M059J (cell line): ENCODE data around the gene RAB4A. TPM values are rescaled to one million over a fixed set of nuclear protein-coding genes. Genes with fewer than 3 reads are reported as not detected.
A peak's percentile ranks its signal among the peaks of the same experiment; 100 is the strongest.
"Not testable (repeated sequence)": the region's sequence is repeated elsewhere in the genome, so short reads cannot be mapped to it uniquely, and the experiment has no call there.

ENCODE experiments used
- DNase-seq: peaks from one replicate; pipeline ENCODE4 v3.0.0-alpha.2; 2012; ENCODE audit warnings: low read depth
- total RNA-seq: library from RNA; depleted of rRNA; stranded (reverse); fragments of >200 nt; shearing (Covaris generic); gene quantifications from 2 replicates; pipeline ENCODE4 v1.2.3, GENCODE V29; 2014

RAB4A gene
- total RNA-seq, 1 experiment from 2014 or later = 18.5 TPM

DNA sequence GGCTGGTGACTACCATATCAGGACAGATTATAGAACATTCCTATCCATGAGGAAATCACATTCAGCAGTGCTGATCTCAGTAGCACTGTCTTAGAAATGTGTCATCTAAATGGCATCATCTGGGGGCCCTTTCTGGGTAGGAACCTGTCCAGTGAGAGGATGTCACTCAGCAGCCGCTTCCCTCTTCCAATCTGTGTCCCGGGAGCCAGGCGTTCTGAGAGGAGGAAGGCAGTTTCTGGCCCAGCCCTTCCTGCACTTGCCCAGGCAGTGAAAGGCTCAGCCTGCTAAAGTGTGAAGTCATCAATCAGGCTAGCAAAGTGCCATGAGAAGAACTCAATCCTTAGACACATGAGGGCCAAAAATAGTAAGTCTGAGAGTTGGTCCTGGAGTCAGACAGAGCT, 25.6 kb downstream of the RAB4A start:
- DNase-seq = peak; percentile 15

DNA sequence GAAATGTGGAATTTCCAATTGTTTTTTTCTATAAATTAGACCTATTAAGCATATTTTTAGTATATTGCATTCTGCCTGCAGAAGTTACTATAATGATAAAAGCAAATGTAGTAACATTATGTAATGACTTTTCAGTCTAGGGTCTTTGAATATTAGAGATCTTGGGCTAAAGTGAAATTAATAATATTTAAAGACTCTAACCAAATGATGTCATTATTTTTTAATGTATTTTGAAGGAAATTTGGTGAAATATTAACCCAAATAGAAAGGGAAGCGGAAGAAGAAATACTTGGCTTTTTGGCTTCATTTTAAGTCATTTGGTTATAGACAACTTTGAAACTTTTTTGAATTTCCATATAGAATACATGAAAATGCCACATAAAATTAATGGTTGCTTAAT, 26.8 kb downstream of the RAB4A start:
- DNase-seq = no peak

DNA sequence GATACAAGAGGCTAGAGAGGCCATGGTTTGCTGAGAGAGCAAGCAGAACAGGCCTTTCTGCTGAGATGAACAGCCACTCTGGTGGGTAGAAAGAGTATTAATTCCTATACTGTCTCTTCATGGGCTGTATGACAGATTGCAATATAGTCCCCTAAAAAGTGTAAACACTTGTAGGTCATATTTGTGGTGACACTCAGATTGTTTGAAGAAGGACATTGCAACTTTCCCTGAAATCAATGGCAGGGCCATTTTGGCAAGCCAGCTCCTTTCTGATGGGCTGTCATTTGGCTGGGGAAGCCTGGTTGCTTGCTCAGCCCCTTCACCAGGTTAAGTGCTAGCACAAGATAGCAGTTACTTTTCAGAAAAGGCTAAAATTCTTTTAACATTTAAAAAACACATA, 27.5 kb downstream of the RAB4A start:
- no peak for DNase-seq

DNA sequence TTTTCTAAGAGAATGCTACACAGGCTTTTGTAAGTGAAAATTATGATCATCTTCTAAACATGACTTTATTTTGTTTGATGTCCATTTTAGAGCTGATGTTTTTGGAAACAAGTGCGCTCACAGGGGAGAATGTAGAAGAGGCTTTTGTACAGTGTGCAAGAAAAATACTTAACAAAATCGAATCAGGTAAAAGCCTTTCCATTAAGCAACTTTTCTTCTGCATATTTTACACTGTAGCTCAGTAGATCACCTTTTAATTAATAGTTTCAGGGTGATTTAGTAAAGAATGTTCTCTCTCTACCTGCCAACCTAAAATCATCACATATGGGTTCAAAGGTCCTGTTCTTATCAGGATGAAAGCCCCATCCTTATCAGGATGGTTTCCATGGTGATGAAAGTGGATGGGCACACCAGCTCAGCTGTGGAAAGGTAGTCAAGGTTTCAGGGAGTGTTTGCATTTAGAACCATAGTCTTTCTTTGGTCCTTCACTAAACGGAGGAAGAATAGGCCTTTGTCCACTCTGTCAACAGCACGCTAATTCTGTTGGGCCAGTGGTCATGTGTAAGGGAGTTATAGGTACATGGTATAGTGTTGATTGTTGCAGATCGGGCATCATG, 28.1 kb downstream of the RAB4A start:
- no peak for DNase-seq

DNA sequence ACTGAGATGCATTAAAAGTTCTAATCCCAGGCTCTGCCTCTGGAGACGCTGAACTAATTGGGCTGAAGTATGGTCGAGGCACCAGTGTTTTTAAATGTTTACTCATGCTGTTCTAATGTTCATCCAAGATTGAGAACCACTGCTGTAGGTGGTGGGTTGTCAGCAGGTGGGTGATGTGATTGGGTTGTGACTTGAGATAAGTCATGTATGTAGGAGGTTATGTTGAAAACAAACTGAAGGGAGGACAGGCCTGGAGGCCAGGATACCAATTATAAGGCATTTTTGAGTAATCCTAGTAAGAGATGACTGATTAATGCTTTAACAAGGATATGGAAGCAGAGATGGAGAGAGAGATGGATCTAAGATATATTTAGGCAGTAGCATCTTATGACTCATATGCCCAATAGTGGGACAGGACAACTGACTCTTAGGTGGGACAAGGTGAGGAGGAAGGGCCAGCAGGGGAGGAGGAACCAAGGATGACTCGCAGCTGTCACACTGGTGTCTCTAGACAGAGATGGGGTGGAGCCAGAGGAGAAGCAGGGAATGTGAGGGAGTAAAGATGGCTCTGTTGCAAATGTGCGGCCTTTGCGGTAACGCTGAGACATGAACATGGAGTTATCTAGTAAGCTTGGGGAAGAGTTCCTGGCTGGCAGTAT, 29.3 kb downstream of the RAB4A start:
- peak; percentile 17 for DNase-seq

DNA sequence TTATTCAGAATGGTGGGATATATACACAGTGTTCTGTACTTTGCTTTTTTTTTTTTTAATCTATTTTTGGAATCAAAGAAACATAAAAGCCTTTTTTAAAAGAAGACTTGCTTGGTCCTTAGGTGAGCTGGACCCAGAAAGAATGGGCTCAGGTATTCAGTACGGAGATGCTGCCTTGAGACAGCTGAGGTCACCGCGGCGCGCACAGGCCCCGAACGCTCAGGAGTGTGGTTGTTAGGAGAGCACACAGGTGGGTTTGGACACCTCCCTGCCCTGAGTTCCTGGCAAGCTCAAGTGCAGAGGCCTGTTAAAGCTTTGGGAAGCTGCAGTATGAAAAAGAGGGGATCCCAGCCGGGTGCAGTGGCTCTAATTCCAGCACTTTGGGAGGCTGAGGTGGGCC, 31.8 kb downstream of the RAB4A start:
- no peak for DNase-seq

DNA sequence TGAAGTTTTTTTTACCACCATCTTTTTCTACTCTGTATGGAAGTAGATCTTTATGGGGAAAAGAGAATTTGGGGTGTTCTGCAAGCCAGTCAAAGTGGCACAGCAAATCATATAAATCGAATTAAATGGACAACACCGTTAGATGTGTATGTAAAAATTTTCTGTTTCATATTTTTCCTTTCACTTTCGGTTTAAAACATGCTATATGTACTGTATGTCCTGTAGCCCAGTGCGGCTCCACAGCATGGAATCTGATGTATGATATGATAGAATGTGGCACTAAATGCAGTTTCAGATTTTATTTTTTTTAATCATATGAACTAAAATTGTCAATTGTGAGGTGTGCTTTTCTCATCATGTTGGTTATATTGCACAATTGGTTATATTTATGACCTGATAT, 32.9 kb downstream of the RAB4A start:
- DNase-seq = no peak

DNA sequence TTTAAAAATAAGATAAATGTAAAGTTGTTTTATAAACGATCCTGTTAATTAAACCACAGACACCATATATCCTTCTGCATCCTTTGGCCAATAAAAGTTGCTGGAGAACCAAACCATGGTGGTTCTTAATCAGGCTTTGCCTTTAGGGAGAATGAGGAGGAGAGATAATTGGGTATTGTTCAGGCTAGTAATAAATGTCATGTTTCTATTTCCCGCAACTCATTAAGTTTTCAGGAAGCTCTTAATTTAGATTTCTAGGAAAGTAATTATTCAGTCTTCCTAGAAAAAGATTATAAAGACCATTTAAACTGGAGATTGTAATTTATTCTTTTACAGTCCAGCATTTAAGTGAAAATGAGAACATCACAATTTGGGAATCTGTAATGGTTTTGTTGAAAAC, 34.5 kb downstream of the RAB4A start:
- no peak for DNase-seq

DNA sequence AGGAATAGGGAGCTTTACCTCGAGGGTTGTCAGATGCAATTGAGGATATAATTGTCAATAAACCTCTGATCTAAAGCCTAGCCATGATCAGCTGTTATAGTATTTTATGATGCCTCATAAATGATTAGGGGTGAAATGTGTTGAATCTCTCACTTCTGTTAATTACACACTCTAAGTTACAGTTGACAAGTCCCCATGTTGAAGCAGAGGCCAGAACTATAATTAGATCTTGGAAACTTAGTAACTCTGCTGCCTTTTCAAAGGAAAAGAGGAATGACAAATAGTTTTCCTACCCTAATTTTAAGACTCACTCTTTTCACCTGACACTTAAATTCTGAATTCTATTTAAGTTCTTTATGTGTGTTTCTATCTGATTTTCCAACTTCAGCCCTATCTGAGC, 38.2 kb downstream of the RAB4A start:
- DNase-seq = no peak

DNA sequence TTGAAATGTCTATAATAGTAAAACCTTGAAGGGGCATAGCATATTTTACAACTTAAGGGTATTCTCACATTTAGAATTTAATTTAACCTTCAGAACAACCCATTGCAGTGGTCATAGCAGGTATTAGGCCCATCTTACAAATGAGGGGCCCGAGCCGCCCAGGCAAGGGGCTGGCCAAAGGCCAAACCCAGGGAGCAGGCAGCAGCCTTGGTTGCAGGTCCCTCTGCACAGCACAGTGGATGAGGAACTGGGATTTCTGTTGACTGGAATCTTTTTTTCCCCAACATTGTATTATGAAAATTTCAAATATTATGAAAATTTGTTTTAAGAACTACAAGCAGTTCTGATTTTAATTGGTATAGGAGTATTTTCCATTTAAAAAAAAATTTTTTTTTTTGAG, 38.8 kb downstream of the RAB4A start:
- no peak for DNase-seq

DNA sequence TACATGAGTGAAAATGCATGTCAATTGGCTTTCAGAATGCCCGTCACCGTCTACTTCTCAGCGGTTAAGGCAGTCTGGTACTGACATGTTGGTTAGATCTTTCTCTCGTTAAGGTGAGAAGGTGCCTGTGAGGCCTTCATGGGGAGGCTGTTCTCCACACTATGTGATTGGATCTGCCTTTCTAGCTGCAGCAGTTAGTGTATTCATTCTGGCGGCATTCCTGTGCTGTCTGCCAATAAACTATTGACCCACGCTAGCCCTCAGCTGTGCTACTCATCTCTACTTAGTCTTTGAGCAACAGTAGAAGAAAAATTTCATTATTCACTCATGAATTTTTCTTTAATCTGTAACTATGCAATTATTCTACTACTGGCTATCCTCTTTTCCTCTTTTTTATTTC, 39.9 kb downstream of the RAB4A start:
- no peak for DNase-seq

DNA sequence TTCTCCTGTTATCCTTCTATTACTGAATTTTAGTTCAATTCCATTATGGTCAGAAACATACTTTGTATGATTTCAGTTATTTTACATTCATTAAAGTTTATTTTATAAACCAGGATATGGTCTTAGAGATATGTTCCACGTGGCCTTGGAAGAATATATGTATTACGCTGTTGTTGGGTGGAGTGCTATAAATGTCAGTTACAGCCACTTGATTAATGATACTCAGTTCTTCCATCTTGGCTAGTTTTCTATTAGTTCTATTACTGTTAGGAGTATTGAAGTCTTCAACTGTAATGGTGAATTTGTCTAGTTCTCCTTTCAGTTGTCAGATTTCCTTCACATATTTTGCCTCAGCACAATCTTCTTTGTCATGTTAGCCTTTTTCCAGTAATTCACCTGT, 45.3 kb downstream of the RAB4A start:
- DNase-seq = no peak

DNA sequence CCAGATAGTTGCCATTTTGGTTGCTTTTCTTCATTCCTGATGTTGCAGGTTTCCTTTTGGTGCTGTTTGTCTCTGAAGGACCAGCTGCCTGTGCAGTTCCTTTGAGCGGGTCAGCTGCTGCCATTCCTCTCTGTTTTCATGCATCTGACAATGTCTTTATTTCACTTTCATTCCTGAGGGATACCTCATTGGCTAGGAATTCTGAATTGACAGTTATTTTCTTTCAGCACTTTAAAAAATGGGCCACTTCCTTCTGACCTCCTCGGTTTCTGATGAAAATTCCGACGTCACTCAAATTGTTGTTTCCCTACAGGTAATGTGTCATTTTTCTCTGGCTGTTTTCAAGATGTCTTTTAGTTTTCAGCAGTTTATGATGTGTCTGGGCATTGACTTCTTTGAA, 47.1 kb downstream of the RAB4A start:
- DNase-seq = peak; percentile 60

DNA sequence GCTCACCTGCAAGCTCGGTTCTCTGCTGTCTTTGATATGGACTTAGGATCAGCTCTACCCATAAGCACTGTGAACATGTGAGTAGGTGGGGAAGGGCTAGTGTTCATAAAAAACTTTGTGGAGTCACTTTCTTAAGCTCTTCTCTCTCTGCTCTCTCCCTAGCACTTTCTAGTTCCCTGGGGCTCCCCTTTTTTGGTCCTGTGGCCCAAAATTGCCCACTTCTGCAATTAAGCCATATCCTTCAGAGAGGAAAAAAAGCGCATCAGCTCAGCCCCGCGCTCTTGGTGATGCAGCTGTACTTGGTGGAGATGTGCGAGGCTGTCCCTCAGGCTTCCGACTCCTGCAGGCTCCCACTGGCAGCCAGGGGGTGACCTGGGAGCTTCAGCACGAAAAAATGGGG, 48.6 kb downstream of the RAB4A start:
- no peak for DNase-seq

DNA sequence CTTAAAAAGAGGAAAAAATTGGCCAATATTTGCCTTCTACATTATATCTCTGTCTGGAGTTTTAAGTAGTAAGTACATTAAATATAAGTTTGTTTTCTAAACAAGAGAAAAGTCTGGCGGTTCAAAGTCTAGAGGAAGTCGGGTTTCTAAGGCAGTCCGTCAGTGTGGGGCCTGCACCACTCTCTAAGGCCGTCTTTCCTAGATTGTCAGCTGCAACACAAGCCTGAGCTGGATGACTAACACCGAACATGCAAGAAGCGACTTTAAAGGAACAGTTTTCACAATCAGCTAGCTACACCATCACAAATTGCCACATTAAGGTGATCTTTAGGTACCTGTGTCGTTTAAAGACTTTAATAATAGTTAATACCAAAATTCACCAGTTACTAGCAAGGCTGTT, 52.3 kb downstream of the RAB4A start:
- DNase-seq = no peak

DNA sequence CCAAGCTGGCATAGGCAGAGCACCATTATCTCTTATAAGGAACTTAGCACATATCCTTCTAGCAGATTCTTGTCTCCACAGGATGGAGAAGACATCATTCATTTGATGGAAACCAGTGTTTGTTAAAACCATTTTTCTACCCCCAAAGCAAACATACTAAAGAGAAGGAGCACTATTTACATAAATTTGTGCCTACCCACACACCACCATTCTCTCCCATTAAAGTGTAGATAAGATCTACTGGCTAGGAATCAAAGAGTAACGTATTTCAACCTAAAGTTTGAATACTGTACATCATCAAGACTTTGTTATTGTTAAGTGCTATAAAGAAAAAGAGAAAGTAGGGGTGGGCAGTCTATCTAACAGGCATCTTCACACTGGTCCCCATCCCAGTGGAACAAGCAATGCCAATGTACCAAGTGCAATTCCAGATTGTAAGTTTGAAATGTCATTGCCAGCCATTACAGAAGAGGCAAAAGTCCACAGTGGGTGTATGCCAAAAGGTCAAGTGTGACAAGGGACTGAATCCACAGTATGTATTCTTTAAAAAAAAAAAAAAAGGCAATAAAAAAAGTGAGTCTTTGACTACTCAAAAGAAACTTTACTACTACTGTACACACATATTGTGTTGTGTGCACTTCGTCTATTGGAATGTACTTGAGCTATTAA, 53.1 kb downstream of the RAB4A start:
- no peak for DNase-seq

DNA sequence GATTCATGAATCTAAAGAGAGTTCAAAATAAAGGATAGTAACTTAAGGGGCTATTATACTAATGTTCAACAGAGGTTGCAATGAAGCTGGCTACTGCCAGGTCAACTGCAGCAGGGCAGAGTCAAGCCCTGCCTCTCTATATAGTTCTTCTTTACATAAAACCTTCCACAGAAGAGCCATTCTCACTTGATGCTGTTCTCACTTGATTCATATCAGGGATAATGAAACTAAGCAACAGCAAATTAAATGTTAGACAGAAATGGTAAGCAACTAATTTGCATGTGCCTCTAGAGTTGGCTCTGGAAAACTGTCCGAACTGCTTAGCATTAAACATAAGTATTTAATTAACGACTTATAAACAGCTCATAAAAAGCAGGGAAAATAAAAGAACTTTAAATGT, 54.5 kb downstream of the RAB4A start:
- no peak for DNase-seq

DNA sequence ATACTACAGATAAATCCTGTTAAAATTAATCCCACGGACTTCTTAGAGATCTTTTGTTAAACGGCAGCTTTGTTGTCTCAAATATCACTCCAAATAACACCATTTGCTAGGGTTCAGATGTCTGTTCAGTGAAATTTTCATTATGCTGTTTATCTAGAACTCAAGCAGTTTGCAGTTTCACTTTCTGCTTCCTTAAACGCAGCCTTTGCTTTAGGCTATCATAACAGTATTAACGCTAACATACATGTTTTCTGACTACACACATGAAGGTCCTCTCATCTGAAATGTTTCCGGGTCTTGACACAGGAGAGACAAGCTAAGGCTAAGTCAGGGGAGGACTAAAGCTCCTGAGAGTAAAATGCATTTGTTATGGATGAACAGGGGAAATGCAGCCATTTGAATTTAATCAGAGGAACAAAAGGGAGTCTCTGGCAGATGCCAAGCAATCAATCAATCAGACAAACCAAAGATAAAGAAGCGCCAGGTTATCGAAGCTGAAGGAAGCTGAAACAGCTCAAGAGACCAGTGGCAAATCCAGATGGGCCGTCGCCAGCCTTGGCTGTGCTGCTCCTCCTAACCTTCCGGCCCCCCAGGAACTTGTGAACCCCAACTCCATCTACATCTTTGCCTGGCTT, 55.1 kb downstream of the RAB4A start:
- DNase-seq = no peak

DNA sequence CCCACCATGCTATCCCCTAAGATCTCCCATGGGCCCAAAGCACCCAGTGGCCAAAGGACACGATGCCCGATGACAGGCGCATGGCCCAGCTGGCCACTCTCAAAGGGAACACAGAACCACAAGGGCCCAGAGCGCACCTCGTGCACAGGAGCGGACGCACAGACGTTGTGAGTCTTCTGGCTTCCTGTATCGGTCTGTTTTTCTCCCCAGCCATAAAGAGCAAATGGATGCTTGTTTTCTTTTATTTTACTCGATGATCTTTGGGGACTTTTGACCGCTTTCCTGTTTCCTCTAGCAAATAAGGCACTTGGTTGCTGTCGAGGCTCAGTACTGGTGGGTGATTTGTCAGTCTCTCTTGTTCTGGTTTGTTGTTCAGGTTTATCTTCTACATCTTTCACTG, 55.7 kb downstream of the RAB4A start:
- no peak for DNase-seq

DNA sequence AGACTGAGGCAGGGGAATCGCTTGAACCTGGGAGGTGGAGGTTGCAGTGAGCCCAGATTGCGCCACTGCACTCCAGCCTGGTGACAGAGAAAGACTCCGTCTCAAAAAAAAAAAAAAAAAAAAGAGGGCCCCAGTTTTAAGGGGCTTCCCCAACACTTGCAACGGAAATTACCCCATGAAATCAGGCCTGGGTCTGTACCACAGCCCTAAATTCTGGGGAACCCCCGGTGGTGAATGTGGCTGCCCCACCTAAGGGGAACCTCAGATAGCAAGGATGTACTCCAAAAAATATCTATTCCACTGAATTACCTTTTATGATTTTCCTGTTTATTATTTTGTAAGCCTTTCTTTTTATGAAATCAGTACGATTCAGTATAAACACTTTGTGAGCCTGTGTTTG, 56.9 kb downstream of the RAB4A start:
- DNase-seq = not testable (repeated sequence)

DNA sequence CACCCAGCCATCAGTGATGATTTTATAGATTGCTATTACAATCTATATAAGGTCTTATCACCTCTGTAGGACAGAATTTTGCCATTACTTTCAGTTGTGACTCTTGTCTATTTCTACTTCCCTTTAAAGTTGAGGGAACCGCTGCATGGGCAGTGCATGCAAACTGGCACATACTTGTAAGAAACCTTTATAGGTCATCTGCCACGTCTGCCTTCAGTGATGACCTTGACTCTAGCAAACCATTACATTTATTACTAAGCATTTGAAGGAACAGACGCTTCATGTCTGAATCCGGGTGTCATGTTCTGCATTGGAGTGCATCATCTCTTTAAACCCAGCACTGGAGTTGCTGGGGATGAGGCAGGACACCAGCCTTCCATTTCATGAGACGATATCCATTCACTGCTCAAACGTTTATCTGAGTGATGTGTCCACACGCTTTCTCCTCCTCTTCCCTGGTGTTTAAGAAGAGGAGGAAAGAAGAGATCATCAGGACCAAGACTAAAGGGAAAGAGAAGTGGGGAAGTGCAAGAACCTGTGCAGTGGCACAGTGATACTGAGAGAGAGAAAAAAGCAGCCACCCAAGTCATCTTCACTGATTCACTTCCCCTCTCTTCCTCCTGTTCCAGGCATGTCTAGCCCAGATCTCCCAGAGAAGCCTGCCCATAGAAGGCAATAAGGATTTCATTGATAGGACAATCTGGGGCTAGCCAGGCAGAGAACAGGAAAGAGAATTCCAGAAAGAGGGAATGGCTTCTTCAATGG, 57.9 kb downstream of the RAB4A start:
- no peak for DNase-seq

DNA sequence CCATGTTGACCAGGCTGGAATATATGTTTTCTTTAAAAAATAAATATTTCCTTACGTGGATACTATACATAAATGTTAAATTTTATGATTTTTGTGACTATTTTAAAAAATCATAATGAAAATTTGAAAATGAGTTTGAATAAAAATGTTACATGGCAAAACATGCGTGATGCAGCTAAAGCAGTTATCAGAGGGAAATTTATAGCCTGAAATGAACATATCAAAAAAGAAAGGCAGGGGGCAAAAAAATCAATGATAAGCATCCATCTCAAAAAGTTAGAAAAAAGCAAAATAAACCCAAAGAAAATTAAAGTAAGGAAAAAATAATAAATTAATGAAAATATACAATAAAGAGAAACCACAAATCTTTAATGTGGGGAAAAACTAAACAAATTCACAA, 63.4 kb downstream of the RAB4A start:
- DNase-seq = no peak
